ENCODE measurements around the gene PCNT.
A peak's percentile ranks its signal among the peaks of the same experiment; 100 is the strongest.
"Not testable (repeated sequence)": the region's sequence is repeated elsewhere in the genome, so short reads cannot be mapped to it uniquely, and the experiment has no call there.

PCNT gene

GRCh38 chr21:46390603-46391545, 66.9 kb downstream of the PCNT start:
- peak in 12 of 42 donors; percentile 28 to 62 (median 45) for DNase-seq
- intact Hi-C loops (cut with DNase I), result no loop called here

- intact Hi-C loops (cut with DNase I), result no loop called here
- DNase-seq, result peak in 6 of 42 donors; percentile 28 to 65 (median 46)
These were observed 67.8 kb downstream of the PCNT start for GRCh38 chr21:46391773-46392172.

- DNase-seq, result no peak
- intact Hi-C loops (cut with DNase I), result no loop called here
These were observed 69.0 kb downstream of the PCNT start for GRCh38 chr21:46392921-46393320.

GRCh38 chr21:46393451-46393940, 69.5 kb downstream of the PCNT start:
- no peak for DNase-seq
- intact Hi-C loops (cut with DNase I), result no loop called here

- DNase-seq, result no peak
- intact Hi-C loops (cut with DNase I), result no loop called here
These were observed 70.1 kb downstream of the PCNT start for GRCh38 chr21:46393941-46394594.

- DNase-seq, result peak in 1 of 42 donors; percentile 30
- intact Hi-C loops (cut with DNase I), result no loop called here
These were observed 70.7 kb downstream of the PCNT start for GRCh38 chr21:46394595-46395104.

GRCh38 chr21:46397211-46397905, 73.4 kb downstream of the PCNT start:
- DNase-seq, result peak in 4 of 42 donors; percentile 18 to 48 (median 40)
- intact Hi-C loops (cut with DNase I), result no loop called here

- DNase-seq, result no peak
- intact Hi-C loops (cut with DNase I), result no loop called here
These were observed 74.0 kb downstream of the PCNT start for GRCh38 chr21:46397993-46398392.

- no peak for DNase-seq
- intact Hi-C loops (cut with DNase I), result no loop called here
These were observed 75.2 kb downstream of the PCNT start for GRCh38 chr21:46399129-46399528.

- intact Hi-C loops (cut with DNase I), result no loop called here
- no peak for DNase-seq
These were observed 75.7 kb downstream of the PCNT start for GRCh38 chr21:46399686-46400085.

GRCh38 chr21:46401186-46401910, 77.4 kb downstream of the PCNT start:
- no peak for DNase-seq

GRCh38 chr21:46402421-46402820, 78.5 kb downstream of the PCNT start:
- DNase-seq, result no peak
- intact Hi-C loops (cut with DNase I), result no loop called here

More at GRCh38 chr21:46401186-46401910, 77.4 kb downstream of the PCNT start:
- intact Hi-C loops (cut with DNase I), result no loop called here

- intact Hi-C loops (cut with DNase I), result not testable (repeated sequence)
- peak in 2 of 42 donors; percentile 27 to 44 for DNase-seq
These were observed 79.4 kb downstream of the PCNT start for GRCh38 chr21:46403234-46403811.

- no peak for DNase-seq
- intact Hi-C loops (cut with DNase I), result no loop called here
These were observed 80.3 kb downstream of the PCNT start for GRCh38 chr21:46404306-46404705.

GRCh38 chr21:46406001-46406400, 82.0 kb downstream of the PCNT start:
- DNase-seq, result no peak
- intact Hi-C loops (cut with DNase I), result no loop called here

- no peak for DNase-seq
- intact Hi-C loops (cut with DNase I), result no loop called here
These were observed 85.9 kb downstream of the PCNT start for GRCh38 chr21:46409641-46410406.

- intact Hi-C loops (cut with DNase I), result no loop called here
- no peak for DNase-seq
These were observed 86.6 kb downstream of the PCNT start for GRCh38 chr21:46410516-46410915.

- intact Hi-C loops (cut with DNase I), result no loop called here
- DNase-seq, result no peak
These were observed 87.3 kb downstream of the PCNT start for GRCh38 chr21:46411236-46411635.
